Fibroblast of the aortic adventitia (primary cell): Measurements from ENCODE around the gene SLFNL1. TPM values are rescaled to one million over a fixed set of nuclear protein-coding genes. Genes with fewer than 3 reads are reported as not detected.

ENCODE experiments used
- DNase-seq: peaks from one replicate; pipeline ENCODE4 v3.0.0-alpha.2; 2010; ENCODE audit warnings: low read depth
- H3K4me3 ChIP-seq: 2 replicates; pipeline ENCODE4 v1.5.1; 2011; ENCODE audit warnings: low read depth, mild to moderate bottlenecking, control low read depth, low read length, moderate library complexity
- CTCF ChIP-seq: IDR thresholded peaks from 2 replicates; pipeline ENCODE4 v1.5.1; 2011; ENCODE audit warnings: mild to moderate bottlenecking, low read length, control low read depth, inconsistent platforms; ENCODE audit not compliant: insufficient read depth
- total RNA-seq: library from RNA; depleted of rRNA; stranded (reverse); fragments of >200 nt; gene quantifications from 2 replicates; pipeline ENCODE4 v1.2.3, GENCODE V29; 2012; ENCODE audit warnings: low replicate concordance

Gene SLFNL1
- total RNA-seq, 1 donor: 0.09 TPM

- TF ChIP-seq CTCF: no peak
- DNase-seq: no peak
Measured at GRCh38 chr1:41006942-41007865, 14.3 kb downstream of the SLFNL1 start.

GRCh38 chr1:41005876-41006275, 15.6 kb downstream of the SLFNL1 start:
- H3K4me3 ChIP-seq: no peak overlapping the region
- no peak for DNase-seq
- TF ChIP-seq CTCF: no peak

More at GRCh38 chr1:41006942-41007865, 14.3 kb downstream of the SLFNL1 start:
- H3K4me3 ChIP-seq: no peak overlapping the region

GRCh38 chr1:41003640-41004220, 17.8 kb downstream of the SLFNL1 start:
- TF ChIP-seq CTCF: peak; percentile 58
- peak; percentile 99 for DNase-seq
- no peak overlapping the region for H3K4me3 ChIP-seq

GRCh38 chr1:41003127-41003639, 18.3 kb downstream of the SLFNL1 start:
- DNase-seq: no peak
- H3K4me3 ChIP-seq: no peak overlapping the region
- TF ChIP-seq CTCF: no peak

- no peak for TF ChIP-seq CTCF
- H3K4me3 ChIP-seq: no peak overlapping the region
- no peak for DNase-seq
Measured at GRCh38 chr1:40998668-40999067, 22.9 kb downstream of the SLFNL1 start.

GRCh38 chr1:40997096-40997495, 24.4 kb downstream of the SLFNL1 start:
- no peak overlapping the region for H3K4me3 ChIP-seq

More at GRCh38 chr1:40997096-40997495, 24.4 kb downstream of the SLFNL1 start:
- DNase-seq: no peak
- no peak for TF ChIP-seq CTCF
